Activated T-helper 1 cell treated with anti-CD3 and anti-CD28 coated beads, Interleukin-2, amount 50 U/mL, for 16 hours (primary cell): ENCODE measurements around the gene GRPEL2.
"Not testable (repeated sequence)": the region's sequence is repeated elsewhere in the genome, so short reads cannot be mapped to it uniquely, and the experiment has no call there.

ENCODE experiments used
- DNase-seq, 2 donors: peaks; one replicate each; pipeline ENCODE4 v3.0.0-alpha.2; 2020; ENCODE audit warnings: low read depth in 1 of 2, low spot score in 1 of 2

GRPEL2 gene

DNA sequence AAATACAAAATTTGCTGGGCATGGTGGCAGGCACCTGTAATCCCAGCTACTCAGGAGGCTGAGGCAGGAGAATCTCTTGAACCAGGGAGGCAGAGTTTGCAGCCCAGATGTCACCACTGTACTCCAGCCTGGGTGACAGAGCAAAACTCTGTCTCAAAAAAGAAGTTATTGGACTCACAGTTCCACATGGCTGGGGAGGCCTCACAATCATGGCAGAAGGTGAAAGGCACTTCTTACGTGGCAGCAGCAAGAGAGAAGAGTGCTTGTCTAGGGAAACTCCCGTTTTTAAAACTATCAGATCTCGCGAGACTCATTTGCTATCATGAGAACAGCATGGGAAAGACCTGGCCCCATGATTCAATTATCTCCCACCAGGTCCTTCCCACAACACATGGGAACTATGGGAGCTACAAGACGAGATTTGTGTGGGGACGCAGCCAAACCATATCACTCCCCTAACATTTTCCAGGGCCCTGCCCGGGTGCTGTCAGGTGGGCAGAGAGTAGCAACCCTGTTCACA lies 53.5 kb downstream of the GRPEL2 start:
- not testable (repeated sequence) for DNase-seq

GRCh38 chr5:149399775-149400174 lies 54.5 kb downstream of the GRPEL2 start:
- no peak for DNase-seq

GRCh38 chr5:149400304-149400703 lies 55.0 kb downstream of the GRPEL2 start:
- DNase-seq: no peak

DNA sequence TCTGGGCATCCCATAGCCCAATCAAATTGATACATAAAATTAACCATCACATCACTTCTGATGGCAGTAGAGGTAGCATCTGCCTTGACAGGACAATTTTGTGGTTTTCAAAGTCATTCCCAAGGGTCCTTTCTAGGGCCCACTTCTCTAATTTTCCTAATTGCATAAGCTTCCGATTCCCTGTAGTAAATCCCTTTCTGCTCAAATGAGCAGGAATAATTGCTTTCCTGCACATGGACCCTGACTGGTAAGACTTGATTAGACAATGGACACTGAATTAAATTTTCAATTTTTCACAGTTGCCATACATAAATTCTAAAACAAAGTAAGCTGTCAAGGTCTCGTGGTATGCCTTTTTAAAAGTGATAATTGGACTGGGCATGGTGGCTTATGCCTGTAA lies 55.8 kb downstream of the GRPEL2 start:
- no peak for DNase-seq

DNA sequence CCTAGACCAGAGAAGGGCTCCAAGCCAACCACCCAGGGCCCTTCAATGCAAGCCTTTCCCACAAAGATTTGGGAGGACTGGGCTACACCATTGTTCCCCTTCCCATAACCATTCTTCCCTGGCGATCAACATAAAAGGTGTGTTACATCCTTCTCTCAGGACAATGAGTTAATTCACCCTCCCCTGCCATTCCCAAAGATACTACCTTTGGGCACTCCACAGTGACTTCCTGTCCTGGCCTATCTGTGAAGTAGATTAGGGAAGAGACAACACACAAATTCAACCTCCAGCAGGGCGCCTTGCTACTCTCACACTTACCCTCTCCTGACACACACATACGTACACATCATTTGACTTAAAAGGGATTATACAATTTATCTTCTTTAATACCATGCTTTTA lies 57.0 kb downstream of the GRPEL2 start:
- DNase-seq: no peak
